ENCODE results near the gene KDM4C.
"Not testable (repeated sequence)": the region's sequence is repeated elsewhere in the genome, so short reads cannot be mapped to it uniquely, and the experiment has no call there.

KDM4C gene

DNA sequence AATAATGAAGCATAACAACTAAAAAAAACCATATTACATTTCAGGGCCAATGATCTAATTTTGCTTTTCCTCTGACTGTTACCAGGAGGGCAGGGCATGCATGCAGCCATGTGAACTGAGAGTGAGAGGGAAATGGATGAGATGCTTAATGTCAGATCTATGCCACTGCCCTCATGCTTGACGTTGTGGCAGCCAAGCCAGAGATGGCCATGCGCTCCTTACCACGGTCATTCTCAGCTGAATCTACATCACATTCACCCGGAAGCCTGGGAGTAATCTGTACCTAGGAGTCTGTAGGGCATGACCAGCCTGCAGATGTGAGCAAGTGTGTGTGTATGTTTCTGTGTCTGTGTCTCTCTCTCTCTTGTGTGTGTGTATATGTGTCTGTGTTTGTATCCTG is 183.7 kb downstream of the KDM4C start:
- DNase-seq, result no peak

DNA sequence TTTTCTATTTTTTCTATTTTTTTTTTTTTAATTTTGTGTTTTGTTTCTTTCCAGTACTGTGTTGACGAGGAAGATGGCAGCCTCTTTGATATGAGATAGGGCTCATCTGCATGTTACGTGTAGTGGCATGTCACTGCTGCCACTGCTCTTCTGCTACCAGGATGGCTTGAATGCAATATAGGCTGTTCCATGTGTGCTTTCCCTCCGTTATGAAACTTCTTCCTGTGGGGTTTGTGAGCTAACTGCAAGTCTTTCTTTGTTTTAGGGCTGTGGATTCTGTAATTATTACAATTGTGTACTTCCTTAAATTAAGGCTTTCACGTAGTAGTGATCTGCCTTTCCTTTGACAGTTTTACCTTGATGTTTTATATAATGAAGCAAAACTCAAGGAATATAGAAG is 184.6 kb downstream of the KDM4C start:
- no peak for DNase-seq

- no peak for DNase-seq
These were observed 185.5 kb downstream of the KDM4C start for GRCh38 chr9:6943293-6943692.

- no peak for DNase-seq
These were observed 186.3 kb downstream of the KDM4C start for GRCh38 chr9:6944093-6944551.

DNA sequence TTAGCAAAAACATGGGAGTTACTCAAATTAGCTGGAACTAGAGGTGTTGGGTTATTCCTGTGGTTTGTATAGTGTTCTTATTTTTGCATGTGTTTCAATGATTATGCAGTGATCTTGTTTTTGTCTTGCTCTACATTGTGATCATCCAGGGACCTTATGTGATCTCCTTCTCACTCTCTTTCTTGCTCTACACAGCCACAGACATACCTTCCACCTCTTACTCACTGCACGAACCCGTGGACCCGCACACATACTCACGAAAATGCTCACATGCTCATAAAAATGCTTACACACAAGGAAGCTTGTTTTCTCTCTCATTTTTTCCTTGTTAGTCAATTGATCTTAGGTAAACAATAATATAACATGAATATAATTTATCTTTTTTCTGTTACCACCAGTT is 187.1 kb downstream of the KDM4C start:
- DNase-seq, result no peak

DNA sequence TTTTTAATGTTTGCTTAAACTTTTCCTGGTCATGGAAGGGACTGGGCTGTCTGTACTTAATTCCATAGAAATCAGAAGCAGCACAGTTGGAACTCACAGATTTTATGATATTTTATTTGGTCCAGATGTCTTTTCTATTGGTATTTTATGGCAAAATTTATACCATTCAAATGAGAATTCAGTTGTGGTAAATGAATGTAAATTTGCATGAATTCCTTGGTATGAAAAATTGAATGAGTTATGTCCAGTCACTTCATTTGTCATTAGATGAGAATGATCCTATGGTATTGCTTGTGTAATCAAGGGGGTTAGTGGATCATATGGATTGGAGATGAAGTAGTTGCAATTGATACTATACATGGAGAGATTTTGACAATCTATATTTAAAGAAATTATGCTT is 188.0 kb downstream of the KDM4C start:
- DNase-seq, result no peak

DNA sequence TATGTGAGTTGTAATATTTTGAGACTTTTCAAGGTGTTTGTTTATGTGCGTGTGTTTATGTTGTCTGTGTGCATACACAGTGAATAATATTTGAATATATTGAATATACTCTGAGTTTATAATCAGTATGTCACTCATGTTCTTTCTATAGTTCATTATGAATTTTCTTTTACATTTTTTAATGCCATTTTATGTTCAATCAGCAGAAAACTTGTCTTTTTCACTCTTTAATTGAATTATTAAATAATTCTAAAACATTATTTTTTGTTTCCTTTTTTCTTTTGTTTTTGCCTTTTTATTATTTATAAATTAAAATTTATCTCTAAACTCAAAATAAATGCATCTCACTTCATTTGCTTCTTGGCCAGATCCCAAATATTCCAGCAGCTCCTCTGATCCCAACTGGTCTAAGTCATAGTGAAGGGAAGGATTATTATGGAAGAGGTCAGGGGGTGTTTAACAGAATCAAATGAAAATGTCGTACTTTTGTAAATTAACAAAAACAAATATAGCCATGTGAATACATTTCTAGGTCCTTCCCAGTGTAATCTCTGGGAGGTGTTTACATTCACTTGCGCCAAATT is 188.9 kb downstream of the KDM4C start:
- DNase-seq, result no peak

GRCh38 chr9:6948921-6949320 is 191.1 kb downstream of the KDM4C start:
- not testable (repeated sequence) for DNase-seq

GRCh38 chr9:6955251-6955921 is 197.6 kb downstream of the KDM4C start:
- DNase-seq, result no peak

GRCh38 chr9:6956879-6957278 is 199.1 kb downstream of the KDM4C start:
- DNase-seq, result no peak

DNA sequence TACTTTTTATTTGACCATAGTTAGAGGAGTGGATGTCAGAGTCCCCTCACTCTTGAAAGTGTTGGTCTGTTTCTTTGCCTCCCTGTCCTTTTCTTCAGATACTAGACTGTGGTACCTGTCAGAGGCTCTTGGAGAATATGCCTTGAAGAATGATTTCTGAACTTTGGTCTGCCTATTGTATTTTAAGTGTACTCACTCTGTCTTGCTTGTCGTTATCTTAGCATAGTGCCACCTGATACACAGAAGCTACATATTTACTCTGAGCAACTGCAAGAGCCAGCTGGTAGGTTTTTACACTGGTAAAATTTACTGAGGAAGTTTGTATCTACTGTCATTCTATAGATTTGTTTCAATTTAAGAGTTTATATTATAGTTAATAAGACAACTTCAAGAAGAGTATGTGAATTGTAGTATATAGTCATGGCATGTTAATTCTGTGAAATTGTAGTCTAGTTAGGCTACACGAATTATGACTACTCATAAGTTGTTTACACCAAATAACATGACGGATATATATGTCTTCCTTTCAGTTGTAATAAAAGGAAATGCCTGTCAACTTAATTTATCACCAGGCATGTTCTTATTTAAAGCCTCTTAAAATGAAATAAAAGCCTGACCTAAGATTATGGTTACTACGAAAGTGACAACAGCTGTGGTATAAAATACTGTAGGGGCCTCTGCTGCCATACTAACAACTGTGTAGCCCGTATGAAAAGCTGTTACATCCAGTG is 201.7 kb downstream of the KDM4C start:
- DNase-seq, result no peak

DNA sequence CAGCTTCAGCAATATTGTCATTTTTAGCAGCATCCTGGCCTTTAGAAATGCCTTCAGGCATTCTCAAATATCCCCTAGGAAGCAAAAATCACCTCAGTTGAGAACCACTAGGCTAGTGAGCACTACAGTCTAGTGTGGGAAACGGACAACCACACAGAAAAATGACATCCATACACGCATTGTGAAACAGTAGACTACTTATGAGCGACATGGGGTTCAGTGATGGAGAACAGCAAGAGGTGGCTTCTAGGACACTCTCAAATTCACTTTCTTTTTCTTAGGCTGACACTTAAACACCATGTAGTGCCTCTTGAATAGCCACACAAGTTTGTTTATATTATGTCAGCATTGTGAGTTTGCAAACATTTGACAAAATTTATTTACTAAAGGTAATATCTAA is 203.0 kb downstream of the KDM4C start:
- no peak for DNase-seq

DNA sequence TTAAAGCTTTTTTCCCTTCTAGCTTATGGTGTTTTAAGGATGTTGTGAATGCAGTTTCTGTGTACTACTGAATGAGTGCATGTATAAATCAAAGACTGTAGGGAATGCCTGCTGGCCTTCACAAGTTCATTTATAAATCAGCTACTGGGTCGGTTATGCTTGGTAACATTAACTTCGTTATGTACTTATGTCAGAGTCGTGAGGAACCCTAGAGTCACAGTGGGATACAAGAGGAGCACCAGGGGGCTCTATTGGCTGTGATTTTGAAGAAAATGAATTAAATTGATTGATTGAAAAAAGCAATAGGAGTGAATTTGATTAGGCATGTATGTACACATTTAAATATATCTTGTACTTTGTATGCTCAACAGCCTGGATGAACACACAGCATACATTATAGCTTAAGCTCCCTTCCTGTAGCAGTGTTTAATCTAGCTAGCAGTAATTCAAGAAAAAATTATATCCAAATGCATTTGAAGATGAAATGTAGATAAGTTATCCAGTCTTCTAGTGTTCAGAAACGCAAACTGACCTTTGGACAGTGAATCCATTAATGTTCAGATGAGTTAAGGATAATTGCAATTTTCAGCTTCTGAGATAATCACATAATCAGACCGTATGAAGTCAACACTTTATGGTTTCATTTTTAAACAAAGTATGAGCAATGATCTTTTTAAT is 204.2 kb downstream of the KDM4C start:
- DNase-seq, result no peak

DNA sequence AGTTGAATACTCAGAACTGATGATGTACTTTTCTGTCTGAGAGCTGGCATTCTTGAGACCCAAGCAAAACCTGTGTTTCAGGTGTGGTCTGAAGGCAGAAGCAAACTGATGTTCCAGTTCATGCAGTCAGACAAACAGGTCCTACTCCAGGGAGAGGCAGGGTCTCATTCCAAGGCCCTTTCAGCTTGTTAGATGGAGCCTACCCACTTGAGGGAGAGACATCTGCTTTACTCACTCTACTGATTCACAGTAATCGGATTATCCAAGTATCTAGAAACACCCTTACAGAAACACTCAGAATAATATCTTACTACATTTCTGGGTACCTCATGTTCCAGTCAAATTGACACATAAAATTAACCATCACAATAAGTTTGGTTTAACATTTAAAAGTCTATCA is 207.8 kb downstream of the KDM4C start:
- no peak for DNase-seq

DNA sequence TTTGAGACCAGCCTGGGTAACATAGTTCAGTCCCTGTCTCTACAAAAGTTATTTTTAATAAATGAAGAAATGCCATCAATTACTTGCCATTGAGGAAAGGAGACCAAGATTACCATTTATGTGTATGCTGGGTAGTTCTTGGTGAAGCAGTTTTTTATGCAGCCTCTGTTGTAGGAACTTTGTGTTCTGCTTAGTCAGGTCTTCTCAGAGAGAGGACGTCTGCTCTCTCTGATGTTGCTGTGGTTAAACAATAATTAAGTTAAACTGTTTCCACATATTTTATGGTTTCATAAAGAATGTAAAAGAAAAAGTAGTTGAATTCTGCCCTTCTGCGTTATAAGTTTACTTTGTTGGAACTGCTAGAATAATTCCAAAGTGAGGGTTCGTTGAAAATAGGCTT is 210.5 kb downstream of the KDM4C start:
- DNase-seq, result no peak

- DNase-seq, result no peak
These were observed 212.0 kb downstream of the KDM4C start for GRCh38 chr9:6969805-6970204.

GRCh38 chr9:6973089-6973488 is 215.3 kb downstream of the KDM4C start:
- DNase-seq, result no peak

- DNase-seq, result no peak
These were observed 216.0 kb downstream of the KDM4C start for GRCh38 chr9:6973762-6974161.

DNA sequence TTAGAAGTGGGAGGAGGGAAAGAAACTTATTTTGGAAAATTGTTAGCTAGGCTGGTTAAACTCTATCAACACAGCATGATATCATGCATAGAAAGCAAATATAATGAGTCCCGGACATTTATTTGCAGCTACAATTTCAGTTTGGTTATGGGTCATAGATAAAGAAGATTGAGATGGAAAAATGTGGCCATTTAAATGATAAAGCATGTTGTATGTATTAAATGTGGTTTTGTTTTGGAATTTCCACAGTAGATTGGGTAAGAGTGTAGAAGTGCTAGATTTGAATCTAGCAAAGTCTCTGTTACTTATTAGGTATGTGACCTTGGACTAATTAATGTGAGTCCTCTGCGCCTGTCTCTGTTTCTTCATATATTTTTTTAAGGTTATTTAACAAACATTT is 217.4 kb downstream of the KDM4C start:
- DNase-seq, result no peak

- DNase-seq, result no peak
These were observed 220.0 kb downstream of the KDM4C start for GRCh38 chr9:6977761-6978160.

DNA sequence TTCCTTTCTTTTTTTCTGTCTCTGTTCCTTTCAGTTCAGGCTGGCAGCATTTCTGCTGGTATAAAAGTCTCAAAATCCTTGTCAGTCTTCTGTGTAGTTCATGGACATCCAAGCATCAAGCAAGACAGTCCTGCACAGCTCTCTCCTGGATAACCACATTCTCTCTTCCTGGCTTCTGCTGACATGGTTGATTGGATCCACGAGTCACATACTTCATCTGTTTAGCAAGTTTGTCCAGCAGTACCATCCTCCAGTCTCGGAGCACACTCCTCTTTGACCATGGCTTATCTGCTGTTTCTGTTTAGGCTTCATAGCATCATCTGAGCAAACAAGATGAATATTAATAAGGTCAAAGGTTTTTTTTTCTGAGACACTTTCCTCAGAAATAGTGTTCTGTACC is 220.8 kb downstream of the KDM4C start:
- no peak for DNase-seq

DNA sequence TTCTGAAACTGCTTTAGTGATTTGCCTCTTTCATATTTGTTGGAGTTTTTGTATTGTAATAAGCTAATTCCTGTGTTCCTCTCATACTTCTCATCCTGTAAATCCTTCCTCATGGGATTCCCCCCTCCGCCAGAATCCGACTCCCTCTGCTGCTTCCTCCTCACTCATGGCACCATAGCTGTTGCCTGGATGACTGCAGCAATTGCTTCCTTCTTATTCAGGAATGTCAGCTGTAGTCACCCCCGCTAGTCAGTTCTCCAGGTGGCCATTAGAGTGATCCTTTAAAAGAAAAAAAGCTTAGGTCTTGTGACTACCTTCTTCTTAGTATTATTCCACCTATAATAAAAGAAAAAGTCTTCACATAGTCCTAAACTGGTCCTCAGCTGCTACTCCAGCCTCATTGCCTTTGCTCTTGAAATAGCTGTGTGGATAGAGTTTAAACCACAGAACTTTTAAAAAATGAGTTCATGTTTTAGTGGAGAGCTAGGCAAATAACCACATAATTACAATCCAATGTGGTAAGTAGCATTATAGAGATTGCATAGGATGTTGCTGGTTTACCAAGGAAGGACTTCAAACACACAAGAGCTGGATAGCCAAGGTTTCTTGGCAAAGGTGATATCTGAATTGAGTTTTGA is 227.3 kb downstream of the KDM4C start:
- no peak for DNase-seq

DNA sequence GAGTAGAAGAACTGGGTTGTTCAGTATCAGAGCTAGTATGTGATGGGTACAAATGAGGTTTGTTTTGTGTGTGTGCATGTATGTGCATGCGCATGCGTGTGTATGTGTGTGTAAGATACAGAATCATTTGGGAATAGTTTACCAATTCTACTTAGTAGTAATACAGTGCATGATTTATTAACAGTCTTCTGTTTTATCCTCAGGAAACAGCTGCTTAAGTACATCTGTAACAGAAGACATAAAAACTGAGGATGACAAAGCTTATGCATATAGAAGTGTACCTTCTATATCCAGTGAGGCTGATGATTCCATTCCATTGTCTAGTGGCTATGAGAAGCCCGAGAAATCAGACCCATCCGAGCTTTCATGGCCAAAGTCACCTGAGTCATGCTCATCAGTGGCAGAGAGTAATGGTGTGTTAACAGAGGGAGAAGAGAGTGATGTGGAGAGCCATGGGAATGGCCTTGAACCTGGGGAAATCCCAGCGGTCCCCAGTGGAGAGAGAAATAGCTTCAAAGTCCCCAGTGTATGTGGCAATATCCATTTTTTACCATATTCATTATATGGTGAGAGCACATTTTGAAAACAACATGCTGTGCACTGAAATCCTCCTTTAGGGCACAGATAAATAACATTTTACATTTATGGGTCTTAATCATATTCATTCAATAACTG is 228.5 kb downstream of the KDM4C start:
- no peak for DNase-seq

Data from CD4-positive, alpha-beta T cell treated with Interferon gamma for 1 hour (primary cell).